Psoas muscle (tissue), 8 donors: Measurements from ENCODE around the gene FGD4. TPM values are rescaled to one million over a fixed set of nuclear protein-coding genes. Genes with fewer than 3 reads are reported as not detected.
A peak's percentile ranks its signal among the peaks of the same experiment; 100 is the strongest.

Source experiments
- ATAC-seq, 4 donors: fragments of 200-7000 bp; cut with Tn5 transposase; one replicate each; pipeline ENCODE4 v1.9.1; 2020; ENCODE audit warnings: moderate library complexity in 3 of 4, mild to moderate bottlenecking in 2 of 4
- DNase-seq, 2 donors: peaks; one replicate each; pipeline ENCODE4 v3.0.0-alpha.2; 2020
- H3K27ac ChIP-seq: fragments of 200-600 bp; one replicate; pipeline ENCODE4 v1.8.0; 2022
- H3K27me3 ChIP-seq, 3 donors: fragments of 200-600 bp in 1 of 3; one replicate each; pipeline versions ENCODE4 v1.6.1 to v1.8.0; 2013 to 2022; ENCODE audit warnings: low read length in 2 of 3, mild to moderate bottlenecking in 2 of 3, moderate library complexity in 1 of 3; ENCODE audit not compliant: insufficient read depth in 3 of 3
- H3K36me3 ChIP-seq, 2 donors: fragments of 200-600 bp in 1 of 2; one replicate each; pipeline versions ENCODE4 v1.6.1 to v1.8.0; 2013 to 2022; ENCODE audit warnings: low read depth in 1 of 2, mild to moderate bottlenecking in 1 of 2, moderate library complexity in 1 of 2; ENCODE audit not compliant: insufficient read depth in 1 of 2
- H3K4me1 ChIP-seq: fragments of 200-600 bp; one replicate; pipeline ENCODE4 v1.8.0; 2022
- H3K4me3 ChIP-seq: fragments of 200-600 bp; one replicate; pipeline ENCODE4 v1.8.0; 2022; ENCODE audit warnings: mild to moderate bottlenecking
- H3K9me3 ChIP-seq: fragments of 200-600 bp; one replicate; pipeline ENCODE4 v1.8.0; 2022
- CTCF ChIP-seq: fragments of 200-600 bp; IDR thresholded peaks from one replicate; pipeline ENCODE4 v1.8.0; 2022; ENCODE audit warnings: antibody characterized with exemption
- WGBS, 3 donors: extraction: QIAGEN DNeasy Blood & Tissue Kit; methylation state at CpG; one replicate each; pipeline versions ENCODE4 v1.1.6 to v1.1.7; 2013; 5-methylcytosine and 5-hydroxymethylcytosine counted together
- intact Hi-C, 2 donors: fragments of 100-400 bp; cut with DNase I; formaldehyde crosslinking; loops; one replicate each; pipeline versions ENCODE4 v1.11.0 to v1.14.2; 2022
- polyA plus RNA-seq, 3 donors: library from polyadenylated mRNA; stranded (reverse); fragments of 200-250 nt; gene quantifications; one replicate each; pipeline ENCODE4 v1.2.3, GENCODE V29; 2013
- total RNA-seq, 4 donors: library from RNA; stranded (reverse); fragmentation: NEBNext Ultra II Directional in 2 of 4; extraction: Animal tissue kit (Norgen Biotek cat#: 25700) in 2 of 4; gene quantifications; one replicate each; pipeline versions ENCODE4 v1.2.1 to v1.2.4, GENCODE V29; 2021 to 2023
- donor health status: healthy with polysubstance abuse.
- donor health status: DM: no; HTN: no; CAD: no; lungs with moderate emphysema.
- donor health status: Bipolar disorder and iron deficiency.
- donor health status: healthy.
- donor health status: DM: yes; HTN: yes; CAD: no.
- donor health status: DM: no; HTN: no; CAD: no.
- donor health status: DM: no; HTN: no; CAD: no.
- donor health status: DM: yes; HTN: yes; CAD: no.

FGD4 gene
- total and polyA plus RNA-seq, 7 donors, result 1.1 to 20.8 (median 14.9) TPM

DNA sequence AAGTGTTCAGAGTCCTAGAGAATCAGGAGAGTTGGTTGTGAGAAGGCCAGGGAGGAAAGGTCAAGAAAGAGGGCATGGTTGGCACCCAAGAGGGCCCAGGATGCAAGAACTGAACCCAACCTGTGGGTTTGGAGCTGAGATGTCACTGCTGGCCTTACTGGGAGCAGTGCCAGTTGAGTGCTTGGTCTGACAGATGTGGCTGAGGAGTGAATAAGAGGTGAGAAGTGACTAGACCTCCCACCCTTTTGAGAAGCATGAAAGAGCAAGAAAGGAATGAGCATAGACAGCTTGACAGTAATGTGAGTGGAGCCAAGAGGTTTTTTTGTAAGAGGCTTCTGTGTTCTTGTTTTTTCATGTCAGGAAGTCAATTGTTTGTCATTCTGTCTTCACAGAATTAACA, 95.3 kb downstream of the FGD4 start:
- intact Hi-C loops, result no loop called here
- Histone ChIP-seq H3K4me3 (no peak overlapping the region), H3K9me3 (no peaks in the 10 kb centered on the region), H3K4me1 (peaks cover 21% of the 10 kb centered on the region), H3K27ac (no peak overlapping the region), H3K36me3 (no peaks in the 10 kb centered on the region), H3K27me3 (no peaks in the 10 kb centered on the region)
- no peak for ATAC-seq
- no peak for DNase-seq
- no peak for TF ChIP-seq CTCF

- no peaks in the 10 kb centered on the region for H3K27me3 ChIP-seq
- H3K4me1 ChIP-seq, result peaks cover 30% of the 10 kb centered on the region
- H3K9me3 ChIP-seq, result no peaks in the 10 kb centered on the region
- DNase-seq (no peak), ATAC-seq (peak in 1 of 4 donors; percentile 44)
- intact Hi-C loops, result no loop called here
- no peaks in the 10 kb centered on the region for H3K36me3 ChIP-seq
- no peak overlapping the region for H3K4me3 ChIP-seq
- no peak for TF ChIP-seq CTCF
- no peak overlapping the region for H3K27ac ChIP-seq
Measured at GRCh38 chr12:32496946-32497345, 97.6 kb downstream of the FGD4 start.

- Histone ChIP-seq H3K4me1 (peaks cover 30% of the 10 kb centered on the region), H3K27ac (peak overlapping the region; percentile 70), H3K27me3 (no peaks in the 10 kb centered on the region), H3K9me3 (no peaks in the 10 kb centered on the region), H3K4me3 (no peak overlapping the region), H3K36me3 (no peaks in the 10 kb centered on the region)
- no peak for ATAC-seq
- no peak for DNase-seq
- 45 to 65% (median 53%) methylated on average over 4 of the region's 4 CpGs for WGBS, 3 donors
- no peak for TF ChIP-seq CTCF
- intact Hi-C loops, result no loop called here
Measured at GRCh38 chr12:32497864-32498263, 98.5 kb downstream of the FGD4 start.

DNA sequence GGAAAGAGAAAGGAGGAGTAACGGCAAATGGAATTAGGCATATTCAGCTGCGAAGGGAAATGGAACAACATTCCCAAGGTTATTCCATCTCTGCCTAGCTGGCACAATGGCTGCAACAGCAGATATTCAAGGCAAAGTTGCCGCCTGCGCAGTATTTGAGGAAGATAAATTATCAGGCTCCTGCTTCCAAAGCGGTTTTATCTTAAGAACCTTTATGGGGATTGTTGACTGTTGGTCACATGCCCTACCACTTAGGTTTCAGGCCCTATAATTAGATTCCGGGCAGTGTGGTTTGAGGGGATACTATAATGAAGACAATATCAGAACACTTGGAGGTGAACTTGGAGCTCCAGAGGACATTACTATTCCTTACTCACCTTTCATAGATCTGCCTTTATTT, 99.7 kb downstream of the FGD4 start:
- H3K4me3 ChIP-seq, result peak overlapping the region; percentile 37
- no peaks in the 10 kb centered on the region for H3K27me3 ChIP-seq
- ATAC-seq (peak in 2 of 4 donors; percentile 9 to 15), DNase-seq (no peak)
- no peaks in the 10 kb centered on the region for H3K9me3 ChIP-seq
- H3K36me3 ChIP-seq, result no peaks in the 10 kb centered on the region
- H3K27ac ChIP-seq, result peak overlapping the region; percentile 70
- intact Hi-C loops, result no loop called here
- TF ChIP-seq CTCF, result no peak
- H3K4me1 ChIP-seq, result peaks cover 39% of the 10 kb centered on the region
- 33 to 61% (median 47%) methylated on average over 6 of the region's 6 CpGs for WGBS, 3 donors

DNA sequence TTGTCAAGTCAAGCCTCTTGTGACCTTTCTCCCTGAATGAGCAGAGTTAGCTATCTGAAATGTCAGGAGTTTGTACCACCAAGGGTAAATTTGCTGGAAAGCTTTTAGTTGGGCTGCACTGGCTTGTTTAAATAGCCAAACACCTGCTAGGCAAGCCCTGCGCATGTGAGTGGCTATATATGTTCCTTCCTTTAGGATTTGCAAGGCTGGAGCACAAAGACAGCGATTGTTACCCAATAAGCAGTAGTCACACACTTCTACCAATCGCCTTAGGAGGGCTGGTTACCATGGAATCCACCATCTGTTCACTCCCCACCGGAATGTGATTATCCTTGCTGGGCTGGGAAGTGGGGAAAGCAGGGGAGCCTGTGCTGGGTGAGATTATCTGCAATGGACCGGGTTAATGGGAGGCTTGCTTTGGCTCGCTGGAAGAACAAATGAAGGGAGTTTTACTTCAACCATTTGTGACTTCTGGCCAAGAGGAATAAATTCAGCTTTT, 102.5 kb downstream of the FGD4 start:
- DNase-seq (peak; percentile 20 to 53), ATAC-seq (peak; percentile 73 to 82 (median 76))
- 6 to 16% (median 9%) methylated on average over 6 of the region's 6 CpGs for WGBS, 3 donors
- peak overlapping the region; percentile 65 for H3K4me3 ChIP-seq
- peak overlapping the region; percentile 87 for H3K27ac ChIP-seq
- H3K27me3 ChIP-seq, result no peaks in the 10 kb centered on the region
- H3K9me3 ChIP-seq, result no peaks in the 10 kb centered on the region
- intact Hi-C loops, result loop anchor here in 1 of 2 donors (1.0 to 2.0 kb wide), 2 partner anchors 33 kb away; no protein-coding TSS in a partner anchor
- H3K4me1 ChIP-seq, result peaks cover 56% of the 10 kb centered on the region
- TF ChIP-seq CTCF, result no peak
- no peaks in the 10 kb centered on the region for H3K36me3 ChIP-seq
